GM23338 (cell line): ENCODE results near the gene MITF.

Source experiments
- CREB1 ChIP-seq: fragments of 250-450 bp; sonication (Bioruptor Pico); IDR thresholded peaks from 2 replicates; pipeline ENCODE4 v1.5.0; 2020; ENCODE audit warnings: low read depth, mild to moderate bottlenecking, moderate library complexity
- CTCF ChIP-seq, 2 experiments: fragments of 200-600 bp in 1 of 2; sonication (generic) in 1 of 2; conservative IDR thresholded peaks; 2 replicates each; pipeline versions ENCODE4 v1.5.1 to v1.6.1; 2016 to 2017; ENCODE audit warnings: antibody characterized with exemption in 2 of 2, low read depth in 2 of 2, mild to moderate bottlenecking in 2 of 2, moderate library complexity in 1 of 2
- EZH2 ChIP-seq: fragments of 200-600 bp; sonication (generic); IDR thresholded peaks from one replicate; pipeline ENCODE4 v1.8.0; 2017; ENCODE audit warnings: antibody characterized with exemption, mild to moderate bottlenecking, low read depth; ENCODE audit not compliant: unreplicated experiment
- EZH2phosphoT487 ChIP-seq: fragments of 200-600 bp; sonication (generic); IDR thresholded peaks from one replicate; pipeline ENCODE4 v1.8.1; 2018; ENCODE audit warnings: antibody characterized with exemption; ENCODE audit not compliant: unreplicated experiment
- JUNB ChIP-seq: IDR thresholded peaks from one replicate; pipeline ENCODE4 v1.6.1; 2016; ENCODE audit warnings: antibody characterized with exemption; ENCODE audit not compliant: unreplicated experiment
- POLR2AphosphoS5 ChIP-seq: IDR thresholded peaks from 2 replicates; pipeline ENCODE4 v1.6.1; 2016; ENCODE audit warnings: antibody characterized with exemption, low read depth
- REST ChIP-seq: IDR thresholded peaks from one replicate; pipeline ENCODE4 v1.6.1; 2018; ENCODE audit warnings: antibody characterized with exemption; ENCODE audit not compliant: unreplicated experiment
- ZNF462 ChIP-seq: fragments of 250-450 bp; sonication (Bioruptor Pico); IDR thresholded peaks from 2 replicates; pipeline ENCODE4 v1.5.0; 2020; ENCODE audit warnings: mild to moderate bottlenecking, moderate library complexity

GRCh38 chr3:69815970-69816369, 76.7 kb downstream of the MITF start:
- TF ChIP-seq CTCF (conservative IDR thresholded peaks at IDR 0.05; ENCODE audit: low read depth in 2 of 2), result no peak
- TF ChIP-seq EZH2, result no peak
- TF ChIP-seq JUNB, result no peak
- TF ChIP-seq CREB1 (CRISPR knock-in tag), result no peak
- TF ChIP-seq POLR2AphosphoS5, result no peak
- no peak for TF ChIP-seq ZNF462 (CRISPR knock-in tag)
- no peak for TF ChIP-seq REST
- TF ChIP-seq EZH2phosphoT487, result no peak
